M059J (cell line): ENCODE results near the gene CABP1. TPM values are rescaled to one million over a fixed set of nuclear protein-coding genes. Genes with fewer than 3 reads are reported as not detected.
"Not testable (repeated sequence)": the region's sequence is repeated elsewhere in the genome, so short reads cannot be mapped to it uniquely, and the experiment has no call there.

Experiments
- DNase-seq: peaks from one replicate; pipeline ENCODE4 v3.0.0-alpha.2; 2012; ENCODE audit warnings: low read depth
- total RNA-seq: library from RNA; depleted of rRNA; stranded (reverse); fragments of >200 nt; shearing (Covaris generic); gene quantifications from 2 replicates; pipeline ENCODE4 v1.2.3, GENCODE V29; 2014

Gene CABP1
- total RNA-seq, 1 experiment from 2014 or later: not detected

GRCh38 chr12:120668091-120668867 lies 27.9 kb downstream of the CABP1 start:
- no peak for DNase-seq

- peak; percentile 28 for DNase-seq
Measured at GRCh38 chr12:120668868-120669840, 28.7 kb downstream of the CABP1 start.

GRCh38 chr12:120670237-120670636 lies 29.8 kb downstream of the CABP1 start:
- not testable (repeated sequence) for DNase-seq

GRCh38 chr12:120670667-120671066 lies 30.2 kb downstream of the CABP1 start:
- DNase-seq: no peak

GRCh38 chr12:120674097-120674636 lies 33.7 kb downstream of the CABP1 start:
- DNase-seq: no peak

GRCh38 chr12:120677765-120678473 lies 37.5 kb downstream of the CABP1 start:
- DNase-seq: peak; percentile 78

- DNase-seq: peak; percentile 70
Measured at GRCh38 chr12:120678572-120678971, 38.1 kb downstream of the CABP1 start.

- DNase-seq: no peak
Measured at GRCh38 chr12:120680165-120680738, 39.8 kb downstream of the CABP1 start.

- DNase-seq: peak; percentile 61
Measured at GRCh38 chr12:120684523-120684932, 44.1 kb downstream of the CABP1 start.

- no peak for DNase-seq
Measured at GRCh38 chr12:120685522-120685921, 45.1 kb downstream of the CABP1 start.

GRCh38 chr12:120686151-120686689 lies 45.8 kb downstream of the CABP1 start:
- peak; percentile 97 for DNase-seq

GRCh38 chr12:120686690-120687577 lies 46.5 kb downstream of the CABP1 start, which contains the start of gene MLEC:
TSS of gene MLEC (plus strand) at chr12:120687149. CDS start at chr12:120687297, 148 bp downstream.
- peak; percentile 96 for DNase-seq

GRCh38 chr12:120687578-120688289 lies 47.3 kb downstream of the CABP1 start:
- DNase-seq: peak; percentile 24

GRCh38 chr12:120688527-120689071 lies 48.2 kb downstream of the CABP1 start:
- DNase-seq: peak; percentile 50

GRCh38 chr12:120689397-120690082 lies 49.1 kb downstream of the CABP1 start:
- no peak for DNase-seq

GRCh38 chr12:120690083-120690450 lies 49.6 kb downstream of the CABP1 start:
- DNase-seq: no peak

- no peak for DNase-seq
Measured at GRCh38 chr12:120690978-120691377, 50.6 kb downstream of the CABP1 start.

- peak; percentile 80 for DNase-seq
Measured at GRCh38 chr12:120692524-120693033, 52.2 kb downstream of the CABP1 start.
